NCI-H1092 treated with DMSO at 0.1 percent for 48 hours (cell line): ENCODE measurements around the gene TRAPPC5.
A peak's percentile ranks its signal among the peaks of the same experiment; 100 is the strongest.
"Not testable (repeated sequence)": the region's sequence is repeated elsewhere in the genome, so short reads cannot be mapped to it uniquely, and the experiment has no call there.

Source experiments
- DNase-seq: peaks from one replicate; lab custom pipeline; 2025; lab: John Stamatoyannopoulos, UW

Gene TRAPPC5

DNA sequence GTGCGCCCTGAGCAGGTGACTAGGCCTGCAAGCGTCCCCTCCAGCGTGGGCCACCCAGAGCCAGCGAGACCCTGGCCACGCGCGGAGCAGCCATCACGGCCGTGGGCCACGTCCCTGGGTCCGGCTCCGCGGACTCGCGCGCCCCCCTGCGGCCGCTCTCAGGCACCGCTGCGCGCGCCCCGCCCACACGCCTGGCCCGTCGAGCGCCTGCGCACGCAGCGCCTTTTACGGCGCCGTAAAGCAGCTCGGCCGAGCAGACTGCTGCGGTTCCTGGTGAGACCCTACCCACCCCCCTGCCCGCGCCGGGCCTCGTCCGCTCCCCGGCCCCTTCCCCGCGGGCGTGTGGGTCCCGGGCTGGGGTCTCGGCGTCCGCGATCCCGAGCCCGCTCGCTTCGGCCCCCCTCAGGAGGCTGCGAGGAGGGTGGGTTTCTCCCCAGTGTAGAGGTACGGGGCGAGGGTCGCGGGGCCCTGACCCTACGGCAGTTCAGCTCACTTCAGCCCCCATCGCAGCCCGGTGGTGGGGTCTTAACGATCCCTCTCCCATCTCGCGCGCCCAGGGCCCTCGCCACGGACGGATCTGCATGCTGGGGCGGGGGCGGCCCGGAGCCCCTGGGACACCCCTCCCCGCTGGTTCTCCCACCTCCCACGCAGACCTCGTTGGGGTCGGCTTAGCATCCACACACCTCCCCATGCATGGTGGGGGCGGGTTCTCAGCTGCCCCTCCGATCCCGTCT lies at the start of gene TRAPPC5:
TRAPPC5 (plus strand) TSS at position 228 of the 734 bp plus-strand sequence. CDS start 1,421 bp downstream, outside the sequence.
- peak; percentile 77 for DNase-seq

- DNase-seq: no peak
Measured at GRCh38 chr19:7631577-7631976, 49.1 kb upstream of the TRAPPC5 start.

GRCh38 chr19:7632340-7633203 lies 48.1 kb upstream of the TRAPPC5 start:
- no peak for DNase-seq

DNA sequence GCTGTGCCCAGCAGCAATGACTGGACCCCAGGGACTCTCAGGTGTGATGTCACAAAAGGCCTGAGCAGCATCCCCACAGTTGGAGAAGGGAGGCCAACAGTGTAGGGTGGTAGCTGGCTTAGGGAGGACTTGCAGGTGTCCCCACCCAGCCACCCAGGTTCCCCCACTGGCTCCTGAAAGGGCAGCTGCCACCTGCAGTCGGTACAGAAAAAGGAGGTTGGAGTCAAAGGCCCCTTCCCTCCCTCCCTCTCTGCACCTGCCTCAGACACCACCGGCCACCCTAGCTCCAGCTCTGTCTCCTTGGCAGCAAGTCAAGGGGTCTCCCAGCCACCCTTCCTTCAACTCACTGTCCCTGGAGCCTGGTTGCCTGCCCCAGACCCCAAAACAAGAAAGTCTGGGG lies 46.9 kb upstream of the TRAPPC5 start, which contains the start of gene PCP2:
PCP2 (minus strand) TSS at position 22 of the 400 bp plus-strand sequence. CDS start 262 bp downstream, outside the sequence.
- DNase-seq: no peak

GRCh38 chr19:7635670-7636069 lies 45.0 kb upstream of the TRAPPC5 start:
- no peak for DNase-seq

- DNase-seq: no peak
Measured at GRCh38 chr19:7636317-7636690, 44.3 kb upstream of the TRAPPC5 start.

- no peak for DNase-seq
Measured at GRCh38 chr19:7636691-7637373, 43.8 kb upstream of the TRAPPC5 start, which contains the start of gene STXBP2. Gene STXBP2, plus strand, starts transcription at chr19:7637110. Its CDS starts 40 bp downstream, at chr19:7637150.

GRCh38 chr19:7637374-7638256 lies 43.0 kb upstream of the TRAPPC5 start:
- DNase-seq: no peak

GRCh38 chr19:7638802-7639465 lies 41.7 kb upstream of the TRAPPC5 start:
- DNase-seq: no peak

- no peak for DNase-seq
Measured at GRCh38 chr19:7639863-7640348, 40.7 kb upstream of the TRAPPC5 start.

DNA sequence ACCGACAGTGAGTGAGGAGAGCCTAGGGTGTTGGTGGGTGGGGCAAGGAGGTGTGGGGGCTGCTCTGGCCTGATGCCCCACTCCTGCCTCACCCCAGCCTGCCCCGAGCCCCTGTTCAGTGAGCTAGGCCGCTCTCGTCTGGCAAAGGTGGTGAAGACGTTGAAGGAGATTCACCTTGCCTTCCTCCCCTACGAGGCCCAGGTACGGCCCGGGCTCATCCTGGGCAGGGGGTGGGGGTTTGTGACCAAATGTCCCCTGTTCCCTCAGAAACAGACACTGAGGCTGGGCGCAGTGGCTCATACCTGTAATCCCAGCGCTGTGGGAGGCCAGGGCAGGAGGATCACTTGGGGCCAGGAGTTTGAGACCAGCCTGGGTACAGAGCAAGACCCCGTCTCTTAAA lies 39.8 kb upstream of the TRAPPC5 start:
- DNase-seq: no peak

- DNase-seq: no peak
Measured at GRCh38 chr19:7641290-7642276, 39.0 kb upstream of the TRAPPC5 start.

- no peak for DNase-seq
Measured at GRCh38 chr19:7642295-7643030, 38.2 kb upstream of the TRAPPC5 start.

- DNase-seq: no peak
Measured at GRCh38 chr19:7643031-7643415, 37.6 kb upstream of the TRAPPC5 start.

DNA sequence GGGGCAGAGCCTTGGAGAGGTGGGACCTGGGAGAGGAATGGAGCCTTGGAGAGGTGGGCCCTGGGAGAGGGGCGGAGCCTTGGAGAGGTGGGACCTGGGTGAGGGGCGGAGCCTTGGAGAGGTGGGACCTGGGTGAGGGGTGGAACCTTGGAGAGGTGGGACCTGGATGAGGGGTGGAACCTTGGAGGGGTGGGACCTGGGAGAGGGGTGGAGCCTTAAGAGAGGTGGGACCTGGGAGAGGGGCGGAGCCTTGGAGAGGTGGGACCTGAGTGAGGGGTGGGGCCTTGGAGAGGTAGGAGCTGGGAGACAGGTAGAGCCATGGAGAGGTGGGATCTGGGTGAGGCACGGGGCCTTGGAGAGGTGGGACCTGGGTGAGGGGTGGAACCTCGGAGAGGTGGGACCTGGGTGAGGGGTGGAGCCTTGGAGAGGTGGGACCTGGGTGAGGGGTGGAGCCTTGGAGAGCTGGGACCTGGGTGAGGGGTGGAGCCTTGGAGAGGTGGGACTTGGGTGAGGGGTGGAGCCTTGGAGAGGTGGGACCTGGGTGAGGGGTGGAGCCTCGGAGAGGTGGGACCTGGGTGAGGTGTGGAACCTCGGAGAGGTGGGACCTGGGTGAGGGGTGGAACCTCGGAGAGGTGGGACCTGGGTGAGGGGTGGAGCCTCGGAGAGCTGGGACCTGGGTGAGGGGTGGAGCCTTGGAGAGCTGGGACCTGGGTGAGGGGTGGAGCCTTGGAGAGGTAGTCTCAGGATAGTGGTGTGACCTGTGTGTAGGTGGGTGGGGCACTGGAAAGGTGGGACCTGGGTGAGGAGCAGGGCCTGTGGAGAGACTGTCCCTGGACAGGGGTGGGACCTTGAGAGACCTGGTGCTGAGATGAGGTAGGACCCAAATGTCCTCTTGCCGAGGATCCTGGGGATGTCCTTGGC lies 36.7 kb upstream of the TRAPPC5 start:
- DNase-seq: not testable (repeated sequence)

GRCh38 chr19:7644550-7644877 lies 36.1 kb upstream of the TRAPPC5 start:
- DNase-seq: no peak

DNA sequence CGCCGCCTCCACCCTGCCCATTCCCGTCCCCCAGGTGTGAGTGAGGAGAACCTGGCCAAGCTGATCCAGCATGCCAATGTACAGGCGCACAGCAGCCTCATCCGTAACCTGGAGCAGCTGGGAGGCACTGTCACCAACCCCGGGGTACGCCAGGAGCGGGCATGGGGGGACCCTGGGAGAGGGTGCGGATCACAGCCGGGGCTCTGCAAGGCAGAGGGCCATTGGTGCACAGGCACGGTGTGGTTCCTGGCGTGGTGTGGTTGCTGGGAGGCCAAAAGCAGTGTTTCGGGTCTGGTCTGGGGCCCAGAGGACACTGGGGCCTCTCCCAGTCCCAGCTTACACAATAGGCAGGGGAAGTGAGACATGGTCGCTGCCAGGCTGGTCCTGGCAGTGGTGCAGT lies 35.5 kb upstream of the TRAPPC5 start:
- no peak for DNase-seq
